ENCODE data around the gene ARL5C.
"Not testable (repeated sequence)": the region's sequence is repeated elsewhere in the genome, so short reads cannot be mapped to it uniquely, and the experiment has no call there.

ARL5C gene

DNA sequence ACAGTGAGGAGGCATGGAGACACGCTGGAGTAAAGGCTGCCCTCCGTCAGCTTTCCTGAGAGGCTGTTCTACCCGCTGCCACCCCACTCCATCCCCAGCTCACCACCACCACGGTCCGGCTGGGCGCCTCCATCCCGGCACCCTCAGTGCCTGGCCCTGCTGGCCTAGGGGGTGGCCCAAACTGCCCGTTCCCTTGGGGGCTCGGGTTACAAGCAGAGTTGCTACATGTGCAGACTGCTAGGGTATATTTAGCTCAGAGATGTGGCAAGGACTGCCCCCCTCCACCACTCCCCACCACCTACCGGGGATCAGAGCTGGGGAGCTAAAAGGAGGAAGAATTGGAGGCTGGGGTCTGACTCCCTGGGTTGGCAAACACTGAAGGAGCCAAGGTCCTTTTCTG is 27.4 kb upstream of the ARL5C start:
- DNase-seq, result no peak

DNA sequence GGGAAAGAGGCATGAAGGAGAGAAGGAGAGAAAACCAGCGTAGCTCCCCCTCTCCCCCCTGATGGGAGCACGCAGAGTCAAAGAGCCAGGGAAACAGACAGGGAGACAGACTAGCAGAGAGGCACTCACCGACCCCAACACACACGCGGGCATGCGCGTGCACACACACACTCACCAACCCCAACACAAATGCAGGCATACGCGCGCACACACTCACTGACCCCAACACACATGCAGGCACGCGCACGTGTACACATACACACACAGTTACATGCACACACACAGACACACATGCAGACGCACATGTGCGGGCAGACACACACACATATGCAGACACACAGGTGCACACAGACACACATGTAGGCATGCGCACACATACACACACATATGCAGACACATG is 26.9 kb upstream of the ARL5C start:
- no peak for DNase-seq

DNA sequence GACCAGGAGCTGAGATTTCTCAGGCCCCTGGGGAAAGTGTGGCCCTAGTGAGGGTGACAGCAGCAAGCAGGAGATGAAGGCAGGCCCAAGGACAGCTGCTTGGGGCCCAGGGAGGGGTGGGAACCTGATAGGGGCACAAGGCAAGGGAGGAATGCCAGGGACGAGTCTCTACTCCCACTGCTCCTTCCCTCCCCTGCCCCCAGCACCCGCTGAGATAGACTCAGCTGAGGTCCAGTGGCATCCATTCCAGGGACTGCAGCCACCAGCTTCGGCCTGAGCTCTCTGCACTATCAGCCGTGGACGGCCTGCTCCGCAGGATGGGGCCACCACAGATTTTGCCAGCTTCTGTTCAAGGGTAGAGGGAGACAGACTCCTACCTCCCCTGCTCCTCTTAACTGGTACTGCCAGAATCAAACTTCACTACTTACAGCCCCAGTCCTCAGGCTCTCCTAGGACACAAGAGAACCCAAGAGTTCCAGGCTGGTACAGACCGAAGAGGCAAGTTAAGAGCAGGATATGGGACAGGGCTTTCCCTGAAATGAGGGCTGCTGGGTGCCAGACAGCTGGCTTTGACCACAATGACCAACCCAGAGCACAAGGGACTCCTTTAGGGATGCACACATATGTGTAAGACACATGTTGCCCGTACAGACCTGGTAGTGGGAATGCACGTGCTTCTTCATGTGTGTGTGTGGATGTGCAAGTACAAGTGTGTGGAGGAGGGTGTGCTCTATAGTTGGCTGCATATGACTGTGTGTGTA is 26.0 kb upstream of the ARL5C start:
- no peak for DNase-seq

DNA sequence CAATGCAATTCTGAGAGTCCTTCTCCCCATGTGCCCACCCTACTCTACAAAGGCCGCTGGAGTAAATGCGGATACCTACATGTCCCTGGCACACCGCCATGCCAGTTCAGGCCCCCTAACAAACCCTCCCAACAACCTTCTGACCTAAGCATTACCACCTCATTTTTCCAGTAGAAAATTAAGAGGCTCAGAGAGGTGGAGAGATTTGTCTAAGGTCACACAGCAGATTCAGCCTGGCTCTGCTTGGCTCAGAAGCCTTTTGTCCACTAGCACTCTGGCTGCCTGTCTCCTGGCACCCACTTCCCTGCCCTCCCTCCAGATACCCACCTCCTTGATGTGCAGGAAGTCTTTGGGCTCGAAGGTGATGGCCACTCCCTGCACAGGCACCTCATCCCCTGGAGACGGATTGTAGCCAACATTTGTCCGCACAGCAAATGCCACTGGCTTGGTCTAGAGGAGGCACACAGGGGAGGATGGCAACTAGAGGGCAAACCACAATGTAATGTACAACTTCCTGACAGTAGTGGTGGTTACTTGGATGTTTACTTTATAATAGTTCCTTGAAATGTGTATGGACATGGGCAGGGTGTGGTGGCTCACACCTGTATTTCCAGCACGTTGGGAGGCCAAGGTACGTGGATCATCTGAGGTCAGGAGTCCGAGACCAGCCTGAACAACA is 21.3 kb upstream of the ARL5C start:
- no peak for DNase-seq

DNA sequence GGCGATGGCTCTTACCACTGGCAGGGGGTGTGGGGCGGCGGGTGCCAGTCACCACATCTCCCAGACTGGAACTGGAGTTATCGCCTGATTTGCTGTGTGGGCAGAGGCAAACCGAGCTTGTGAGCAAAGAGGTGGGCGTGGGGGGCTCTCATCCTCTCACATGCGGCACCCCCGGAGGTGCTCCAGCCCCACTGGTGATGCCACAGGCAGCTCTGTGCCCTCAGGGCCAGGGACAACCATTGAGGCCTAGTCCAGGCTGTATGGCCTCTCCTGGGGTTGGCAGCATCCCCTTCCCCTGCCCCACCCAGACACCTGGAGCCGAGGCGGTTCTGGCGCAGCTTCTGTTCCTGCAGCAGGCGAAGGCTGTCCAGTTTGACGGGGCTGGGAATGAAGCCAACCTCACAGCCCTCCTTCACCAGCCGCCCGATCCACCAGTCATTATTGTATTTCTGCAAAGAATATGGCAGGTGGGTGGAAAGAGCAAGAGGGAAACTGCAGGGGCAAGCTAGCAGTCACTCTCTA is 20.6 kb upstream of the ARL5C start:
- no peak for DNase-seq

DNA sequence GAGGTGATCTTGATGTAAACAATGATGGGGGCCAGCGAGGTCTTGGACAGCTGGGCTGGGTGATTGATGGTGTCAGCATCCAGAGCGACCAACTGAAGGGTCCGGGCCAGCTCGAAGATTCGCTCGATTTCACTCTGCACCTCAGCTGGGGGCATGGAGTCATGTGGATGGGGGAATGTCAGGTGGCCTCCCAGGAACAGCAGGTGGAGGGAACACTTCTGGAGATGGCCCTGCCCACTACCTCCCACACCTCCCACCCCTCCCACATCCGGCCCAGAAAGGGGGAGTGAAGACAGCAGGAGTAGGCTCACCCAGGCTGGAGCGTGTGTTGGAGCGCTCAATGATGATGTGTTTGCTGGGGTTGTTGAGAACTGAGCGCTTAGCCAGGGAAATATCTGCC is 17.8 kb upstream of the ARL5C start:
- DNase-seq, result no peak

DNA sequence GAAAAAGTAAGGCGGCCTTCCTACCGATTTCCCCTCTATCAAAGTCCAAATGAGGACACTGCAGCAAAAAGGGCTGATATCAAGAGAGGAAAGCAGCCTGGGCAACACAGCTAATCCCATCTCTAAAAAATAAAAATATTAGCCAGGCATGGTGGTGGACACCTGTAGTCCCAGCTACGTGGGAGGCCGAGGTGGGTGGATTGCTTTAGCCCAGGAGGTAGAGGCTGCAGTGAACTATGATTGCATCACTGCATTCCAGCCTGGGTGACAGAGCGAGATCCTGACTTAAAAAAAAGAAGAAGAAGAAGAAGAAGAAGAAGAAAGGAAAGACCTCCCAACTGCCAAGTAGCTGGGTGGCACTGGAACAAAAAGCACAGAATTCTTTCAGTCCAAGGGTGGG is 17.1 kb upstream of the ARL5C start:
- no peak for DNase-seq

DNA sequence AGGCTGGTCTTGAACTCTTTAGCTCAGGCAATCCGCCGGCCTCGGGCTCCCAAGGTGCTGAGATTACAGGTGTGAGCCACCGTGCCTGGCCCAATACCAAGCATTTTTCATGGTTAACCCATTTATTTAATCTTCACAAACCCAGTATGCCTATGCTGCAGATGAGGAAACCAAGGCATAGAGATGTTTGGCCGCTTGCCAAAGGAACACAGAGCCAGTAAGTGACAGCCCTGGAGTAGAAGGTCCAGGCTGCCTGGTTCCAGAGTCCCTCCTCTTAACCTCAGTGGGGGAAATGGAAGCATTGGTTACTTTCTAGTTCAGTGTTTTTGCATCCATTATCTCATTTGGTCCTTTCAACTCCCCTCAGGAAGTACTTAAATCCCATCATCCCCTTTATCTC is 15.3 kb upstream of the ARL5C start:
- no peak for DNase-seq

DNA sequence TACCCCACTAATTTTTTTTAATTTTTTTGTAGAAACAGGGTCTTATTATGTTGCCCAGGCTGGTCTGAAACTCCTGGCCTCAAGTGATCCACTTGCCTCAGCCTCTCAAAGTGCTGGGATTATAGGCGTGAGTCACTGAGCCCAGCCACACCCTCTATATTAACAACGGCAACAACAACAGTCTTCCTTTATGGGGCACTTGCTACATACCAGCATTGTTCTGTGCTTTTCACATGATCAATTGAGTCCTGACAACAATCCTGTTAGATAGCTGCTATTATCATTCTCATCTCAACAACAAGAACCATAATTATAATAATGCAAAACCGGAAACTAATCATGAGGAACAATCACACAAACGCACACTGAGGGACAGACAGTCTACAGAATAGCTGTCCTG is 12.6 kb upstream of the ARL5C start:
- DNase-seq, result peak; percentile 39

DNA sequence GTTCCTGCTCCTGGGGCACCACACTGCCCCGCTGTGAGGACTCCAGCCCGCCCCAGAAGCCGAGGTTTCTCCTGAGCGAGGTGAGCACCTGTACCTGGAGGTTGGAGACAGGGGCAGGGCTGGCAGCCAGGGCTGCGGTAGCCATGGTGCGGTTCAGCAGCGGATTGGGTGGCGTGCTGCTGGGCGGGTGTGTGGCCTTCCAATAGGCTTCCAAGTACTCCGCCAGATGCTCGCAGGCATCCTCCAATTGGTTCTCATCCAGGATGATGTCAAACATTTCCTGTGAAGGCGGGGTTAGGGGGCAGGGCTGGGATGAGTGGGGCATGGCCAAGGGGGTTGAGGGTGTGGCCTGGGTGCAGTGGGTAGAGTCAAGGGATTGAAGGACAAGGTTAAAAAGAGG is 11.3 kb upstream of the ARL5C start:
- DNase-seq, result no peak

DNA sequence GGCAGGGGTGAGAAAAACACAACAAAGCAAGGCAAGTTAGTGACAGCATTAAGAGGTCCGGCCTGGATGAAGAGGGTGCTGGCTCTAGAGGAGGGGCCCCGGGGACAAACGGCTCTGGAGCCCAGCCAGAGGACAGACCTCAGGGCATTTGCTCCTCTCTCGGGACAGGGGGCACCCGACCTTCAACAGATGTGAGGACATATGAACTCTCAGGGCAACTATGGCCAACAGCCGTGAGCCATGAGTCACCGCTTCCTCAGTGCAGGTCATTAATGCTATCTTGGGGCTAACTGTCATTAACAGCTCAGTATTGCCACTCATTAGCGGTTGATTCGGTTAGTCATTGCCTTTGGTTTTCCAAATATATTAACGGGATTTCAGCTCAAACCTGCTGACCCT is 9.7 kb upstream of the ARL5C start:
- no peak for DNase-seq

DNA sequence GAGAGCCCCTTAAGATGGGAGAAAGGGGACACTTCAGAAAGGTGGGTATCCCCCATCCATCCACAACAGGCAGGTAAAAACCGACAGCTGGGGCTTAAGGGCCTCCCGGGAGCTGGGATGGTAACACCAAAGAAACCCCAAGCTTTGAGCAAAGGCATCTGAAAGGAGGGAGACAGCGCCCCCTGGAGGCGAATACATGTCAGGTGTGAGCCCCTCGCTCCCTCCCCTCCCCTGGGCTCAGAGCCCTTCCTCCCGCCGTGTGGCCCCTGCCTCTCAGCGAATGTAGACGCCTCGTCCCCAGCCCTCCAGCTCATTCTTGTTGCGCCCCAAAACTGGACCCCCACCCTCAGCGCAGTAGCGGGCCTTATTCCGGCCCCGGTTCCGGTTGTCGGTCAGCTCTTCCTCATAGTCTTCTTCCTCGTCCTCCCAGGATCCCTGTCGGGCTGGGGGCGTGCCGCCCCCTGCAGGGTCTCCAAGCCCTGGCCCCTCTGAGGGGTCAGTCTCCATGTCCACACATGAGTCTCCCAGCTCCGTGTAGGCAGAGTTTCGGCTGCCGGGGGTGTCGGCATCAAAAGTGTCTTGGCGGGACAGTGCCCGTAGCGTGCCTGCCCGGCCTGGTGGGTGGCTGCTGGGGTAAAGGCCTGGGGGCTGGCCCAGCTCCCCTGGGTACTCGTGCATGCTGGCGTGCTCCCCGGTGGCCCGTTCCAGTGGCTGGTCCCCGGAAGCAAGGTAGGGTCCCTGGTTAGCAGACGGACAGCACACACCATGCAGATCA is 9.1 kb upstream of the ARL5C start:
- DNase-seq, result no peak

DNA sequence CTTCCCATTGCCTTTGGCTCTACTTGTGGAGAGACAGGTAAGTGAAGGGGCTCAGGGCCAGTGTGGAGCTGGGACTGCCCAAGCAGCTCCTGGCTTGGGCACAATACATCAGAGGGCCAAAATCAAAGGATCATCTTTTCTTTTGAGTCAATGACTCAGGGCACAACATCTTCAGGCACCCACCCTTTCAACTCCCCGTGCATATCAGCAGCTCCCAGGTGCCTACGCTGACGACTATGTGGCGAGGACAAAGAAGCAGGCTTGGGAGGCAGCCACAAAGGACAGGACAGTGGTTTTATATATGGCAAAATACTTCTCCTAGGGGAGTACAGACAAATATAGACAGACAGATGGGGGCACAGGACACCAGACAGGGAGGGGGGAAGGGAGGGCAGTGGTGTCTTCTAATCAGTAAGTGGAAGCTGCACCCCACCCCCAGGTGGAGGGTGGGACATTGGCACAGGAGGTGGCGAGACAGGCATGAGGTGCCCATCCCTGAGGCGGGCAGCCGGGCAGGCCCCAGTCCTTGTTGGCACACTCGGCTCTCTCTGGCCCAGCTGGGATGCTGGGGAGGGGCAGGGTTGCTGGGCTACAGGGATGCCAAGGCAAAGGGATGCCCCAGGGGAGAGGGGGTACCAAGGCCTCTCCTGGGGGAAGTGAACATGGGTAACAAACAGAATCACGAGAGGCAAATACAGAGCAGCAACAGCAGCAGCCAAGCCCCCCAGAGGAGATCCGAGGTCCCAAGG is 7.7 kb upstream of the ARL5C start:
- DNase-seq, result no peak

DNA sequence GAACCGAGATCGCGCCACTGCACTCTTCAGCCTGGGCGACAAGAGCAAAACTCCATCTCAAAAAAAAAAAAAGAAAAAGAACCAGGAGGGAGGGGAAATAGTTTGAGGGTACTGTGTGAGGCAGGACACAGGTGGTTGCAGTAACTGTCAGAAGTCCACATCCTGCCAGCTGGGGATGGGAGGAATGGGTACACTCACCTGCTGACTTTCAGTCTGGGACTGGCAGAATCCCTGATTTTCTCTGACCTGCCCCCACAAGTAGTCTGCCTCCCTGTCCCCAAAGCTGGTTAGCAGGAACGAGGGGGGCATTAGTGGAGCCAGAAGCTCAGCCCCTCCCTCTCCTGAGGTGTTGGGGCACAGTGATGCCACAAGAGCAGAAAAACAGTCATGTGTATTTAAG is 7.1 kb upstream of the ARL5C start:
- DNase-seq, result no peak

DNA sequence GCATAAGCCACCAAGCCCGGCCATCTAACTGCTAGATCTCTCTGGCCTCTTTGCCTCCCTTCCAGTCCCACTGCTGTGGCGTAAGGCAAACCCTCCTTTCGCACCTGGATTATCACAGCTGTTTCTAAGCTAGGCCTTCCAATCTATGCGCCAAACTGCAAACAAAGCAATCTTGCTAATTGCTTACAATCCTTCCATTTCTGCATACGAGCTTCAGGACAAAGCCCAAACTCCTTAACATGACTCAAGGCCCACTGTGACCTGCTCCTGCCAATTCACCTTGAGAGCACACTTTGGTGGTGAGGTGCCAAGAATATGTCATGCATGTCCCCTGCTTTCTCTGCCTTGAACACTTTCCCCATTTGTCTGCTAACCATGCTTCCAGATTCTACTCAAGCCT is 6.0 kb upstream of the ARL5C start:
- DNase-seq, result no peak

DNA sequence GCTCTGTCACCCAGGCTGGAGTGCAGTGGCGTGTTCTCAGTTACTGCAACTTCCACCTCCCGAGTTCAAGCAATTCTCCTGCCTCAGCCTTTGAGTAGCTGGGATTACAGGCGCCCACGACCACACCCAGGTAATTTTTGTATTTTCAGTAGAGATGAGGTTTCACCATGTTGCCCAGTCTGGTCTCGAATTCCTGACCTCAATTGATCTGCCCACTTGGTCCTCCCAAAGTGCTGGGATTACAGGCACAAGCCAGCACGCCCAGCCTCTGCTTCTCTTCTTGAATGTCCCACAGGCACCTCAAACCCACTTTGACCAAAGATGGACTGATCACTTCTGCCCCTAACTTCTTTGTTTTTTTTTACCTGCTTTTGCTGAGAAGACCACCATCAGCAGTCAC is 4.6 kb upstream of the ARL5C start:
- no peak for DNase-seq

DNA sequence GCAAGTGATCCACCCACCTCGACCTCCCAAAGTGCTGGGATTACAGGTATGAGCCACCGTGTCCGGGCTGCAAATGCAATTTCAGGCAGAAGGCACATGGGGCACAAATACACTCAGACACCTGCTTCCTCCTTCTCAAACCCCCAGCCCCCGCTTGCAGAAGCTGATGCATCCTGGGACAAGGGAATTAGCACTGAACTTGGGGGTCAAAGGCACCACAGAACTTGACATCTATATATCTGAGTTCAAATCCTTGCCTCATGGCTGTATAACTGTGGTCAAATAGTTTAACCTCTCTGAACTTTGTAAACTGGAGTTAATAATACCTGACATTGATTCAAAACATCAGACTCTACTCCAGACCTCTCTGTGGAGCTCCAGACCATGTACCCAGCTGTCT is 4.1 kb upstream of the ARL5C start:
- DNase-seq, result no peak

DNA sequence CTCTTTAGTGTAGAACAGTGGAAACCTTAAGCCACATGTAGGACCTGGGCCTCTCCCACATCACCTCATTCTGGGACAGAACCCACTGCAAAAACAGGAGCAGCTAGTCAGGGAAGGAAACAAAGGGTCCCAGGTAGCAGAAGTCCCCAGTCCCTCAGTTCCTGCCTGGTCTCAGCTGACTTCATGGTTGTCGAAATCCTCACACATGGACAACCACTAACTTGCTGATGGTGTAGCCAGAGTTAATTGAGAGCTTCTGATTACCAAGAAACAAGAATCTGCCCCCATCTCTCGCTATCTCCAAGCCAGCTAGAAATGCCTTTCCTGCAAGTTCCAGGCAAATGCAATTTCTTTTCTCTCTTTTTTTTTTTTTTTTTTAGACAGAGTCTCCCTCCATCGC is 3.6 kb upstream of the ARL5C start:
- no peak for DNase-seq

DNA sequence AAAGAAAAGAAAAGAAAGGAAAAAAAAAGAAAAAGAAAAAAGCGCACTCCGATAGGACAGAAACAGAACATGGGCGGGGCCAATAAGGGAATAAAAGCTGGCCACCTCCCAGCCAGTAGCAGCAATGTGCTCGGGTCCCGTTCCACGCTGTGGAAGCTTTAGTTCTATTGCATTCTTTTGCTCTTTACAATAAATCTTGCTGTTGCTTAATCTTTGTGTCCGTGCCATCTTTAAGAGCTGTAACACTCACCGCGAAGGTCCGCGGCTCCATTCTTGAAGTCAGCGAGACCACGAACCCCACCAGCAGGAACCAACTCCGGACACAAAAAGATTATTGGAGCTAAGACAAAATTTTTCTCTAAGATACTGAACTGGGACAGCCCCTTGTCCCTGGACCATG is 3.1 kb upstream of the ARL5C start:
- no peak for DNase-seq

DNA sequence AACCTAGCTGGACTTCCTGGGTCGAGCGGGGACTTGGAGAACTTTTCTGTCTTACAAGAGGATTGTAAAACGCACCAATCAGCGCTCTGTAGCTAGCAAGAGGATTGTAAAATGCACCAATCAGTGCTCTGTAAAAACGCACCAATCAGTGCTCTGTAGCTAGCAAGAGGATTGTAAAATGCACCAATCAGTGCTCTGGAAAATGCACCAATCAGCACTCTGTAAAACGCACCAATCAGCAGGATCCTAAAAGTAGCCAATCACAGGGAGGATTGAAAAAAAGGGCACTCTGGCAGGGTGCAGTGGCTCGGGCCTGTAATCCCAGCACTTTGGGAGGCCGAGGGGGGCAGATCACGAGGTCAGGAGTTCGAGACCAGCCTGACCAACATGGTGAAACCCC is 2.5 kb upstream of the ARL5C start:
- not testable (repeated sequence) for DNase-seq

DNA sequence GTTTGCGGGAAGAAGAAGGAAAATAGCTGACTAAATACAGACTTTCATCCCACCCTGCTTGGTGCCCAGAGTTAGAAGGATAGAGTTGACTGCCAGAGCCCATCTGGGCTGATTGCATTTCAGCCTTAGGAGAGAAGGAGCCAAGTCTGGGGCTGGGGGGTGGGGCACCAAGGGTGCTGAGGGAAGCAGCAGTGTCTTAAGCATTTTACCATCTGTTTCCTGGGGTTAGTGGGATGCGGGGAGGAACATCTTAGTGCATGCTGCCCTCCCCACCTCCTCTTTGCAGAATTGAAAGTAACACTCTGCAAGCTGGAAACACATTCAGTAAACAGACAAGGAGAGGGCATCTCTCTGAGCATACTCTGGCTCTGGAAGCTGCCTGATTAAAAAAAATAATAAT is 1.5 kb upstream of the ARL5C start:
- DNase-seq, result no peak

DNA sequence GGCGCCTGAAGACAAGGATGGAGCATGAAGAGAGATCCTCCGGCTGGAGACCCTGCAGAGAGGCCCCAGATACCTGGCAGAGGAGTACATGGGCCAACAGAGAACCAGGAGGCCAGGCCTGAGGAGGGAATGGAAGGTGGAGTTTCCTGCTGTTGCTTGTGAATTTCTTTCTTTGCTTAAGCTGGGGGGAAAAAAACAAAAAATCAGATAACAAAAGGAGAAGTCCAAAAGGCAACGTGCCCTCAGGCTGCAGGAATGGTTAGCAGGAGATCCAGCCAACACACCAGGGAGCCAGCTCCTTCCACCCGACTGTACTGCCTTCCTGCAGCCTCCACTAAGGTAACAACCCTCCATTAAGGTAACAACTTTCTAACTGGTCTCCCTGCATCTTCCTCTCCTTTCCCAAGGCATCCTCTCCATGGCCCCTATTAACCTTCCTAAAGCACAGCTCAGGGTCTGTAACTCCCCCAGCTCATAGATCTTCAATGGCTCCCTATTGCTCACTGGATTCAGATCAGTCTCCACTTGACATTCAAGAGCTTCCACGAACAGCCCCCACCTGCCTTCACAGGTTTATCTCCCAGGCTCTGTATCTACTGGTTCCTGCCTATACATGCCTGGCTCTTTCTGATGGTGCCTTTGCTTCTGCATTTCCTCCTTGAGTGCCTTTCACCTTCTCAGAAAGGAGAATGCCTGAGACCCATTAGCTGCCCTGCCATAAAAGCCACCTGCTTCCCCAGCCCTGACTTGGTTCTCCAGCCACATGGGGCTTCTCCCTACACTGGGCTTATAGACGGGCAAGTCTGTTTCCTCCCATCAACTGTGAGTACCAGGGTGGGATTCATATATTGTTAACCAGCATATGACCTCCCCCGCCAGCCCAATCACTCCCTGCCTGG is 725 bp upstream of the ARL5C start:
- no peak for DNase-seq
